Islet precursor cell (in vitro differentiated cells): ENCODE results near the gene FBXL14.
"Not testable (repeated sequence)": the region's sequence is repeated elsewhere in the genome, so short reads cannot be mapped to it uniquely, and the experiment has no call there.

Experiments used
- DNase-seq: peaks from one replicate; pipeline ENCODE4 v3.0.0-alpha.2; 2018

FBXL14 gene

GRCh38 chr12:1566449-1567135, 27.8 kb downstream of the FBXL14 start:
- peak; percentile 82 for DNase-seq

GRCh38 chr12:1565172-1565571, 29.2 kb downstream of the FBXL14 start:
- no peak for DNase-seq

- no peak for DNase-seq
Measured at GRCh38 chr12:1564067-1564466, 30.3 kb downstream of the FBXL14 start.

- no peak for DNase-seq
Measured at GRCh38 chr12:1562813-1563407, 31.5 kb downstream of the FBXL14 start.

- DNase-seq, result no peak
Measured at GRCh38 chr12:1560704-1561103, 33.7 kb downstream of the FBXL14 start.

- no peak for DNase-seq
Measured at GRCh38 chr12:1559676-1560091, 34.7 kb downstream of the FBXL14 start.

GRCh38 chr12:1558108-1558507, 36.3 kb downstream of the FBXL14 start:
- not testable (repeated sequence) for DNase-seq

GRCh38 chr12:1553987-1554982, 40.1 kb downstream of the FBXL14 start:
- DNase-seq, result no peak

- no peak for DNase-seq
Measured at GRCh38 chr12:1553536-1553935, 40.8 kb downstream of the FBXL14 start.

- DNase-seq, result no peak
Measured at GRCh38 chr12:1552911-1553491, 41.4 kb downstream of the FBXL14 start.

GRCh38 chr12:1552171-1552570, 42.2 kb downstream of the FBXL14 start:
- no peak for DNase-seq

GRCh38 chr12:1551496-1551895, 42.9 kb downstream of the FBXL14 start:
- DNase-seq, result no peak

GRCh38 chr12:1546931-1547640, 47.3 kb downstream of the FBXL14 start:
- peak; percentile 43 for DNase-seq

- DNase-seq, result no peak
Measured at GRCh38 chr12:1544996-1545700, 49.2 kb downstream of the FBXL14 start.

- DNase-seq, result no peak
Measured at GRCh38 chr12:1542599-1542998, 51.8 kb downstream of the FBXL14 start.

- peak; percentile 50 for DNase-seq
Measured at GRCh38 chr12:1540690-1541089, 53.7 kb downstream of the FBXL14 start.

GRCh38 chr12:1539135-1539534, 55.2 kb downstream of the FBXL14 start:
- no peak for DNase-seq

GRCh38 chr12:1536817-1537216, 57.6 kb downstream of the FBXL14 start:
- no peak for DNase-seq

- DNase-seq, result peak; percentile 56
Measured at GRCh38 chr12:1534748-1535147, 59.6 kb downstream of the FBXL14 start.

- peak; percentile 53 for DNase-seq
Measured at GRCh38 chr12:1533602-1534304, 60.6 kb downstream of the FBXL14 start.

- DNase-seq, result peak; percentile 62
Measured at GRCh38 chr12:1533205-1533601, 61.2 kb downstream of the FBXL14 start.
